Thyroid gland (tissue), 4 donors: ENCODE data around the gene BANP.
"Not testable (repeated sequence)": the region's sequence is repeated elsewhere in the genome, so short reads cannot be mapped to it uniquely, and the experiment has no call there.

Experiments
- POLR2A ChIP-seq, 2 donors: fragments of 450-650 bp; IDR thresholded peaks; one replicate each; pipeline ENCODE4 v1.6.1; 2017; ENCODE audit warnings: antibody characterized with exemption in 2 of 2, mild to moderate bottlenecking in 2 of 2, moderate library complexity in 1 of 2
- TF ChIP-seq, protein P1 (sequence below), 6 experiments: fragments of 200-600 bp in 3 of 6; fragments of 450-650 bp in 3 of 6; sonication (generic) in 3 of 6; IDR thresholded peaks; one replicate each; pipeline ENCODE4 v1.5.1; 2016 to 2019; ENCODE audit warnings: antibody characterized with exemption in 6 of 6, mild to moderate bottlenecking in 2 of 6, inconsistent platforms in 1 of 6, moderate library complexity in 1 of 6

GRCh38 chr16:88106566-88106965, 155.3 kb downstream of the BANP start:
- TF ChIP-seq POLR2A (IDR thresholded peaks at IDR 0.05), result not testable (repeated sequence)
- TF ChIP-seq, protein P1, sequence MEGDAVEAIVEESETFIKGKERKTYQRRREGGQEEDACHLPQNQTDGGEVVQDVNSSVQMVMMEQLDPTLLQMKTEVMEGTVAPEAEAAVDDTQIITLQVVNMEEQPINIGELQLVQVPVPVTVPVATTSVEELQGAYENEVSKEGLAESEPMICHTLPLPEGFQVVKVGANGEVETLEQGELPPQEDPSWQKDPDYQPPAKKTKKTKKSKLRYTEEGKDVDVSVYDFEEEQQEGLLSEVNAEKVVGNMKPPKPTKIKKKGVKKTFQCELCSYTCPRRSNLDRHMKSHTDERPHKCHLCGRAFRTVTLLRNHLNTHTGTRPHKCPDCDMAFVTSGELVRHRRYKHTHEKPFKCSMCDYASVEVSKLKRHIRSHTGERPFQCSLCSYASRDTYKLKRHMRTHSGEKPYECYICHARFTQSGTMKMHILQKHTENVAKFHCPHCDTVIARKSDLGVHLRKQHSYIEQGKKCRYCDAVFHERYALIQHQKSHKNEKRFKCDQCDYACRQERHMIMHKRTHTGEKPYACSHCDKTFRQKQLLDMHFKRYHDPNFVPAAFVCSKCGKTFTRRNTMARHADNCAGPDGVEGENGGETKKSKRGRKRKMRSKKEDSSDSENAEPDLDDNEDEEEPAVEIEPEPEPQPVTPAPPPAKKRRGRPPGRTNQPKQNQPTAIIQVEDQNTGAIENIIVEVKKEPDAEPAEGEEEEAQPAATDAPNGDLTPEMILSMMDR (IDR thresholded peaks at IDR 0.05), result not testable (repeated sequence)
